Peyer's patch (tissue), 4 donors: Measurements from ENCODE around the gene MYRFL.

Experiments used
- CTCF ChIP-seq, 6 experiments: fragments of 450-650 bp in 4 of 6; fragments of 200-600 bp in 2 of 6; sonication (generic) in 1 of 6; IDR thresholded peaks; one replicate each; pipeline ENCODE4 v1.5.1; 2017 to 2019; ENCODE audit warnings: antibody characterized with exemption in 6 of 6, mild to moderate bottlenecking in 3 of 6, moderate library complexity in 1 of 6
- POLR2A ChIP-seq, 2 donors: fragments of 450-650 bp; IDR thresholded peaks; one replicate each; pipeline ENCODE4 v1.5.1; 2017; ENCODE audit warnings: antibody characterized with exemption in 2 of 2, mild to moderate bottlenecking in 2 of 2, moderate library complexity in 2 of 2

DNA sequence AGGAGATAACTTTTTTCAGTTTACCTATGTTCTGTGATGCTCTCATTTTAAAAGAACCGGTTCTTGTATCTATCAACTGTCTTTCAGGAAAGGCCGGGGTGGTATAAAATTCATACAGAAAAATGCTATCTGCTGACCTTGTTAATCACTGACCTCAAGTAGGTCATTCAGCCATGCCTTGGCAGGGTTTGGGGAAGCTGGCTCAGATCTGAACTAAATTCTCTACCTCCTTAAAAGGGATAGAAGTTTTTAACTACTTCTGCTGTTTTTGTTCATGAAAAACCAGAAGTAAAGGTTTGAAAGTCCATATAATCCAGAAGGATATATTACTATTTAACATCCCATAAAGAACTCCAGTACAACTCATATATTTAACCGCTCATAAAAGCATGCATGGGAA lies 10.1 kb downstream of the MYRFL start:
- TF ChIP-seq CTCF (IDR thresholded peaks at IDR 0.05) (no peak), POLR2A (IDR thresholded peaks at IDR 0.05) (no peak)
